HG02885 (cell line): ENCODE data around the gene CDC42SE2.
"Not testable (repeated sequence)": the region's sequence is repeated elsewhere in the genome, so short reads cannot be mapped to it uniquely, and the experiment has no call there.

Experiments used
- ATAC-seq: cut with Tn5 transposase; IDR thresholded peaks from one replicate; pipeline ENCODE4 v1.9.1; 2021; ENCODE audit warnings: mild to moderate bottlenecking; ENCODE audit not compliant: unreplicated experiment, poor library complexity

Gene CDC42SE2

GRCh38 chr5:131312235-131312772 lies 48.5 kb downstream of the CDC42SE2 start:
- not testable (repeated sequence) for ATAC-seq

GRCh38 chr5:131316026-131316425 lies 52.2 kb downstream of the CDC42SE2 start:
- no peak for ATAC-seq

- ATAC-seq: no peak
These were observed 53.0 kb downstream of the CDC42SE2 start for GRCh38 chr5:131316822-131317221.

- ATAC-seq: no peak
These were observed 54.6 kb downstream of the CDC42SE2 start for GRCh38 chr5:131318455-131318854.

DNA sequence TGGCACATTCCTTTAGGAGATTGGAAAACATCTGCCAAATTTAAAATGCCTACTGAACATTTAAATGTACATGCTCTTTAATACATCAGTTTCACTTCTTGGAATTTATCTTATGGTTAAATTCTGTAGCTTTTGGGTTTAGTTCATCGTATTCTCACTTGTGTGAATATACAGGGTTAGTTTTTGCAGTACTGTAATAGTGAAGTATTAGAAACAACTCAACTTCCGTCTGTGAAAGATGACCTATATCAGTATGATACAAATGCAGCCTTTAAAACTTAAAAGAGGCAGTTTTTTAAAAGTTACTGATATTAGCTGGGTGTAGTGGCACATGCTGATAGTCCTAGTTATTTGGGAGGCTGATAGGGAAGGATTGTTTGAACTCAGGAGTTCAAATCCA lies 57.2 kb downstream of the CDC42SE2 start:
- ATAC-seq: no peak

DNA sequence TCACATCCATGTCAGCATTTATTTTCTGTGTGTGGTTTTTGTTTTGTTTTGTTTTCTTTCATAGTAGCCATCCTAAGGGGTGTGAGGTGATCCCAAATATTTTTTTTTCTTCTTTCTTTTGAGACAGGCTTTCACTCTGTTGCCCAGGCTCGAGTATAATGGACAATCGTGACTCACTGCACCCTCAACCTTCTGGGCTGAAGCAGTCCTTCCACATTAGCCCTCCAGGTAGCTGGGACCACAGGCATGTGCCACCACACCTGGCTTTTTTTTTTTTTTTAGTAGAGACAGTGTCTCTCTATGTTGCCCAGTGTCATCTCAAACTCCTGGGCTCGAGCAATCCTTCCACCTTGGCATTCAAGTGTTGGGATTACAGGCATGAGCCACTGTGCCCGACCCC lies 59.1 kb downstream of the CDC42SE2 start:
- ATAC-seq: no peak

DNA sequence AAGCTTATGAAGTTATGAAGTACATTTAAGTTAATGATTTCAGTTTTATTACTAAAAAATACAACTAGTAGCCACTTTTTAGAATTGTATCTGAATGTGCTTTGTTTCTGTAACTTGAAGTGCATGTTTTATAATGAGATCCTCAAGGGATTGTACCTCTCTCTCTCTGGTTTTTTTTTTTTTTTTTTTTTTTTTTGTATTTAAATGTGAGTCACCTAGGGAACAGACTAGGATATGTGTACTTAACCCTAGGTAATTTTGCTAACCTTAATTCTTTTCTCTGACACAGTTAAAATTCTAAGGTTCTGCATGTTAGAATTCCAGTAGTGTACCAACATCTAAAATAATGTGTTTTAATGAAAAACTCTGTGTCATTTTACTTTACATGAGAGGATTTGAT lies 59.5 kb downstream of the CDC42SE2 start:
- ATAC-seq: no peak

DNA sequence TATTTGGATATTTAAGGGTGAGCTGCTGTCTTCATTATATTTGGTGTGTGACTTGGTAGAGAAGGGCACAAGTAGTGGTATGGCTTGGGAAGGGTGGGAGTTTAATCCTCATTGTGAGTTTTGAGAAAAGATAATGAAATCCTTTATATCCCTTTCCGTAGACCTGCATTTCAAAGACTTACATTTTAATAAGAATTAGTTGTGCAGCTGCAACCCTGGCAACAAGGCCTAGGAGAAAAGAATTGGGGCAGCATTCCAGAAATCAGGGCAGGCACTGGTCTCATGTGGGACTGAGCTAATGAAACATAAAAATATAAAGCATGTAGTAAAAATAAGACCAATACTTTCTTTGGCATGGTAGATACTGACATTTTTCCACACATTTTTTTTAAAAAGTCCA lies 60.5 kb downstream of the CDC42SE2 start:
- no peak for ATAC-seq

DNA sequence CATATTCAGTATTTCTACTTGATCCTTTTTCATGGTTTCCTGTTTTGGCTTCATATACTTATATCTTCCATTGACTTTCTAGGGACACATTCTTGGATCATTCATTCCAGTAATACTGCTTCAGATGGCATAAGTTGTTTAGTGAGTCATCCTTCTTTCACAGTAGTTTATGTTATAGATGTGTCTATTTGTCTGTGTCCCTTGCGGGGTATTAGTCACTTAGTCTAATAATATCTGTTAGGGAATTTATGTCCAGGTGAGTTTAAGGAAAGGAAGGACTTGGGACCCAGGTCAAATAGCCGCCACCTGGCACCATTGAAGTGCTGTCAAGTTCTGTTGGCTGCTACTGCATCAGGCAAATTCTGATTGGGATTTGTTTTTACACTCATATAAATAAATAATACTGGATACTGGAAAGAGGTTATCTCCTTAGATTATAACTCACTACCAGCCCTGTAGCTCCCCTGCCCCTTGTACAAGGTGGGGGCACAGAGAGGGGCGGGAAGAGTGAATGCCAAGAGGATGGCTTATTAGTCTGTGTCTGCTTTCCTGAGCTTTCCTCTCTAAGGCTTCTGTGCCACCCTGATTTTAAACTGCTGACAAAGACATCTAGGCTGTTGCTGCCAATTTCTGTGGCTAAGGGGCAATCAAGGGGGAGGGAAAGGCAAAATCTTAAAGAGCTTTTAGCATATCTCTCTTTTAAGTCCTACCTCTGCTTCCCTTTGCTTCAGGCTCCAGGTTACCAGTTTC lies 64.9 kb downstream of the CDC42SE2 start:
- no peak for ATAC-seq

- ATAC-seq: no peak
These were observed 65.4 kb downstream of the CDC42SE2 start for GRCh38 chr5:131329286-131329560.

- no peak for ATAC-seq
These were observed 66.2 kb downstream of the CDC42SE2 start for GRCh38 chr5:131330031-131330430.

- ATAC-seq: not testable (repeated sequence)
These were observed 71.9 kb downstream of the CDC42SE2 start for GRCh38 chr5:131335756-131336155.

- ATAC-seq: not testable (repeated sequence)
These were observed 72.9 kb downstream of the CDC42SE2 start for GRCh38 chr5:131336801-131337200.

- not testable (repeated sequence) for ATAC-seq
These were observed 73.6 kb downstream of the CDC42SE2 start for GRCh38 chr5:131337240-131338050.

DNA sequence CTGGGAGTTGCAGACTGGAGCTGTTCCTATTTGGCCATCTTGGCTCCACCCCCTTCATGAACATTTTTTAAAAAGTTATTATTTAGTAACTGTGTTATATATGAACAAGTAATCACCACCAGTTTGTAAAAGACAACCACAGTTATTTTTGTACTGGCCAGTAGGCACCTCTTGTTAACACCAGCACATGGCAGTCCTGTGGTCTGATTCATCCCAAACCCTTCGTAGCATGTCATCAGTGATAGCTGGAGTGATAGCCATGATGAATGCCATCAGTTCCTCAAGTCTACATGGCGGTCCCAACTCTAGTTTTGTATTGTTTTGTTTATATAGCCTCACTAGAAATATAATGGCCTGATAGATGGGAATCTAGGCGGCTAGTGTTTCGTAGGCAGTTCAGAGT lies 74.2 kb downstream of the CDC42SE2 start:
- ATAC-seq: no peak

GRCh38 chr5:131344288-131344687 lies 80.4 kb downstream of the CDC42SE2 start:
- ATAC-seq: not testable (repeated sequence)

DNA sequence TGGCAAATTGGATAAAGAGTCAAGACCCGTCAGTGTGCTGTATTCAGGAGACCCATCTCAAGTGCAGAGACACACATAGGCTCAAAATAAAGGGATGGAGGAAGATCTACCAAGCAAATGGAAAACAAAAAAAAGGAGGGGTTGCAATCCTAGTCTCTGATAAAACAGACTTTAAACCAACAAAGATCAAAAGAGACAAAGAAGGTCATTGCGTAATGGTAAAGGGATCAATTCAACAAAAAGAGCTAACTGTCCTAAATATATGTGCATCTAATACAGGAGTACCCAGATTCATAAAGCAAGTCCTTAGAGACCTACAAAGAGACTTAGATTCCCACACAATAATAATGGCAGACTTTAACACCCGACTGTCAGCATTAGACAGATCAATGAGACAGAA lies 82.4 kb downstream of the CDC42SE2 start:
- ATAC-seq: not testable (repeated sequence)

GRCh38 chr5:131353991-131354390 lies 90.1 kb downstream of the CDC42SE2 start:
- ATAC-seq: no peak

DNA sequence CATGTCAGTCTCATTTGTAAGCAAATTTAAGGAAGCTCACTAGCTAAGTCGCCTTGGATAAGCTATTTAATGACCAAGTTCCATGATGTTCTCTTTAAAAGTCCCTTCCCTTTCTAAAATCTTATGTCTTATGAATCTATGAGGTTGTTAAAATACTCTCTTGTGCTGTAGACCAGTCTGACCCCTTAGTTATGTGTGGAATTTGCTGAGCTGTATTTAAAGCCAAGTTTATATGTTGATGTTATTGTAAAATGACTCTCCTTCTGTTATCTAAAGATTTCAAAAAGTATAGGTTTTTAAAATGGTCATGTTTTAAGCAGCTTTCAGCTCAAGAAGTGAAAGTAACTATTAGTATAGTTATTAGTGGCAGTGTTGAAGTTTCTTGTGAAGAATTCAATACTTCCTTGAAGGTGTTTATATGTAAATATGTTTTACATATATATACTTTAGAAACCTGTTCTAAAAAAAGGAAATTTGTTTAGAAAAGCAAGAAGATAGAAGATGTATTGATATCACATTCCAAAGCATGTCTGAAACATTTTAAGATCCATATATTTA lies 92.2 kb downstream of the CDC42SE2 start:
- ATAC-seq: peak; percentile 56

- no peak for ATAC-seq
These were observed 92.8 kb downstream of the CDC42SE2 start for GRCh38 chr5:131356619-131357018.
